Keratinocyte (primary cell): ENCODE results near the gene ZNF19. TPM values are rescaled to one million over a fixed set of nuclear protein-coding genes. Genes with fewer than 3 reads are reported as not detected.

Source experiments
- DNase-seq: peaks from one replicate; pipeline ENCODE4 v3.0.0-alpha.2; 2011; ENCODE audit warnings: low read depth, missing footprints, low spot score
- FAIRE-seq: peaks from 2 replicates; lab custom pipeline; 2011; peaks lifted over from hg19 to GRCh38; lab: Jason Lieb, UNC
- H2AFZ ChIP-seq: 2 replicates; pipeline ENCODE4 v1.6.0; 2012; ENCODE audit warnings: low read length, control low read depth, inconsistent platforms; ENCODE audit not compliant: control insufficient read depth
- H3K27ac ChIP-seq: 2 replicates; pipeline ENCODE4 v1.5.1; 2011; ENCODE audit warnings: low read length; ENCODE audit not compliant: control insufficient read depth, insufficient read depth
- H3K27me3 ChIP-seq: 3 replicates; pipeline ENCODE4 v1.6.0; 2011; ENCODE audit warnings: low read length; ENCODE audit not compliant: control insufficient read depth, insufficient read depth; ENCODE audit errors: extremely low read depth
- H3K36me3 ChIP-seq, 2 experiments: 2 replicates in 1 of 2; 3 replicates in 1 of 2; pipeline ENCODE4 v1.5.1; 2011; ENCODE audit warnings: low read length in 2 of 2, mild to moderate bottlenecking in 1 of 2; ENCODE audit not compliant: control insufficient read depth in 2 of 2, insufficient read depth in 2 of 2; ENCODE audit errors: extremely low read depth in 1 of 2
- H3K4me1 ChIP-seq: 3 replicates; pipeline ENCODE4 v1.5.1; 2011; ENCODE audit warnings: low read length; ENCODE audit not compliant: control insufficient read depth, insufficient read depth; ENCODE audit errors: extremely low read depth
- H3K4me2 ChIP-seq: 3 replicates; pipeline ENCODE4 v1.6.0; 2011; ENCODE audit warnings: low read depth, low read length; ENCODE audit not compliant: control insufficient read depth, insufficient read depth; ENCODE audit errors: extremely low read depth
- H3K4me3 ChIP-seq, 3 experiments: fragments of 200-600 bp in 1 of 3; sonication (generic) in 1 of 3; 2 replicates in 2 of 3; 3 replicates in 1 of 3; pipeline ENCODE4 v1.5.1; 2011 to 2016; ENCODE audit warnings: low read length in 3 of 3, mild to moderate bottlenecking in 3 of 3, control low read depth in 2 of 3, inconsistent platforms in 1 of 3, low read depth in 1 of 3, mixed read lengths in 1 of 3, mixed run types in 1 of 3, moderate library complexity in 1 of 3; ENCODE audit not compliant: control insufficient read depth in 2 of 3, insufficient read depth in 2 of 3; ENCODE audit errors: extremely low read depth in 1 of 3
- H3K79me2 ChIP-seq: 2 replicates; pipeline ENCODE4 v1.6.0; 2012; ENCODE audit warnings: low read length; ENCODE audit not compliant: control insufficient read depth, insufficient read depth
- H3K9ac ChIP-seq: 3 replicates; pipeline ENCODE4 v1.6.0; 2011; ENCODE audit warnings: low read length; ENCODE audit not compliant: control insufficient read depth, insufficient read depth; ENCODE audit errors: extremely low read depth
- H3K9me1 ChIP-seq: 3 replicates; pipeline ENCODE4 v1.6.0; 2011; ENCODE audit warnings: low read length; ENCODE audit not compliant: control insufficient read depth, insufficient read depth; ENCODE audit errors: extremely low read depth
- H3K9me3 ChIP-seq: 2 replicates; pipeline ENCODE4 v1.5.1; 2012; ENCODE audit warnings: low read depth, low read length; ENCODE audit not compliant: control insufficient read depth
- H4K20me1 ChIP-seq: 3 replicates; pipeline ENCODE4 v1.6.0; 2011; ENCODE audit warnings: low read length; ENCODE audit not compliant: control insufficient read depth, insufficient read depth; ENCODE audit errors: extremely low read depth
- EZH2 ChIP-seq: IDR thresholded peaks from one replicate; pipeline ENCODE4 v1.6.1; 2012; ENCODE audit warnings: inconsistent platforms, mild to moderate bottlenecking, low read length, moderate library complexity
- dilution Hi-C: fragments of 300-500 bp; cut with MboI; formaldehyde crosslinking; loops from one replicate; pipeline ENCODE4 v1.7.0; 2020; ENCODE audit warnings: low sequenced_read_pairs; ENCODE audit not compliant: extremely low pct_ligation_motif_present
- polyA plus RNA-seq, 5 experiments: library from polyadenylated mRNA; depleted of rRNA in 3 of 5; stranded (reverse) in 3 of 5; stranded (forward) in 1 of 5; unstranded in 1 of 5; fragments of >200 nt; gene quantifications; 1 replicate in 1 of 5; 2 replicates in 3 of 5; 3 replicates in 1 of 5; pipeline versions ENCODE4 v1.2.1 to v1.2.3, GENCODE V29; 2011 to 2012; ENCODE audit warnings: missing spikeins in 2 of 5, low read depth in 1 of 5, low replicate concordance in 1 of 5
- TF ChIP-seq, protein P1 (sequence below), 3 experiments: IDR thresholded peaks in 1 of 3; conservative IDR thresholded peaks in 1 of 3; optimal IDR thresholded peaks in 1 of 3; 2 replicates in 2 of 3; 3 replicates in 1 of 3; pipeline versions ENCODE3 to v1.5.1; 2011; ENCODE audit warnings: low read length in 3 of 3, mild to moderate bottlenecking in 3 of 3, moderate library complexity in 2 of 3, control low read depth in 1 of 3, inconsistent platforms in 1 of 3; ENCODE audit not compliant: insufficient read depth in 2 of 3; ENCODE audit errors: extremely low read depth in 1 of 3

ZNF19 gene
- polyA plus RNA-seq, 1 donor (not counting 4 experiments of a cell fraction or from before 2014, with no cell fraction given) = 1.7 TPM

- DNase-seq = no peak
- Histone ChIP-seq H4K20me1 (no peaks in the 10 kb centered on the region), H3K4me1 (no peaks in the 10 kb centered on the region), H3K9me3 (no peaks in the 10 kb centered on the region), H3K79me2 (no peaks in the 10 kb centered on the region), H3K9me1 (no peaks in the 10 kb centered on the region), H2AFZ (no peak overlapping the region), H3K9ac (no peak overlapping the region), H3K4me2 (no peak overlapping the region), H3K4me3 (no peak overlapping the region), H3K27ac (no peak overlapping the region), H3K27me3 (no peaks in the 10 kb centered on the region), H3K36me3 (no peaks in the 10 kb centered on the region)
- dilution Hi-C loops = no loop called here
- TF ChIP-seq, protein P1, sequence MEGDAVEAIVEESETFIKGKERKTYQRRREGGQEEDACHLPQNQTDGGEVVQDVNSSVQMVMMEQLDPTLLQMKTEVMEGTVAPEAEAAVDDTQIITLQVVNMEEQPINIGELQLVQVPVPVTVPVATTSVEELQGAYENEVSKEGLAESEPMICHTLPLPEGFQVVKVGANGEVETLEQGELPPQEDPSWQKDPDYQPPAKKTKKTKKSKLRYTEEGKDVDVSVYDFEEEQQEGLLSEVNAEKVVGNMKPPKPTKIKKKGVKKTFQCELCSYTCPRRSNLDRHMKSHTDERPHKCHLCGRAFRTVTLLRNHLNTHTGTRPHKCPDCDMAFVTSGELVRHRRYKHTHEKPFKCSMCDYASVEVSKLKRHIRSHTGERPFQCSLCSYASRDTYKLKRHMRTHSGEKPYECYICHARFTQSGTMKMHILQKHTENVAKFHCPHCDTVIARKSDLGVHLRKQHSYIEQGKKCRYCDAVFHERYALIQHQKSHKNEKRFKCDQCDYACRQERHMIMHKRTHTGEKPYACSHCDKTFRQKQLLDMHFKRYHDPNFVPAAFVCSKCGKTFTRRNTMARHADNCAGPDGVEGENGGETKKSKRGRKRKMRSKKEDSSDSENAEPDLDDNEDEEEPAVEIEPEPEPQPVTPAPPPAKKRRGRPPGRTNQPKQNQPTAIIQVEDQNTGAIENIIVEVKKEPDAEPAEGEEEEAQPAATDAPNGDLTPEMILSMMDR (optimal IDR thresholded peaks at IDR 0.05 in 1 of 3, IDR thresholded peaks at IDR 0.05 in 1 of 3, conservative IDR thresholded peaks at IDR 0.05 in 1 of 3; ENCODE audit: extremely low read depth in 1 of 3, insufficient read depth in 2 of 3, low read length in 3 of 3) = no peak
- no peak for TF ChIP-seq EZH2
- no peak for FAIRE-seq
Measured at GRCh38 chr16:71491054-71491453, 1.9 kb upstream of the ZNF19 start.

GRCh38 chr16:71490361-71490760 lies 1.2 kb upstream of the ZNF19 start:
- H4K20me1 ChIP-seq = no peaks in the 10 kb centered on the region
- H3K27ac ChIP-seq = no peak overlapping the region
- H3K36me3 ChIP-seq = no peaks in the 10 kb centered on the region
- no peak overlapping the region for H3K9ac ChIP-seq
- no peaks in the 10 kb centered on the region for H3K9me3 ChIP-seq
- no peak for TF ChIP-seq EZH2
- TF ChIP-seq, protein P1 (optimal IDR thresholded peaks at IDR 0.05 in 1 of 3, IDR thresholded peaks at IDR 0.05 in 1 of 3, conservative IDR thresholded peaks at IDR 0.05 in 1 of 3; ENCODE audit: extremely low read depth in 1 of 3, insufficient read depth in 2 of 3, low read length in 3 of 3) = no peak
- no peaks in the 10 kb centered on the region for H3K79me2 ChIP-seq
- no peak overlapping the region for H3K4me3 ChIP-seq
- FAIRE-seq (no peak), DNase-seq (no peak)
- H2AFZ ChIP-seq = no peak overlapping the region
- no peaks in the 10 kb centered on the region for H3K9me1 ChIP-seq
- H3K27me3 ChIP-seq = no peaks in the 10 kb centered on the region
- dilution Hi-C loops = no loop called here
- no peaks in the 10 kb centered on the region for H3K4me1 ChIP-seq
- no peak overlapping the region for H3K4me2 ChIP-seq
